ENCODE results near the gene SMAP1.

Gene SMAP1

DNA sequence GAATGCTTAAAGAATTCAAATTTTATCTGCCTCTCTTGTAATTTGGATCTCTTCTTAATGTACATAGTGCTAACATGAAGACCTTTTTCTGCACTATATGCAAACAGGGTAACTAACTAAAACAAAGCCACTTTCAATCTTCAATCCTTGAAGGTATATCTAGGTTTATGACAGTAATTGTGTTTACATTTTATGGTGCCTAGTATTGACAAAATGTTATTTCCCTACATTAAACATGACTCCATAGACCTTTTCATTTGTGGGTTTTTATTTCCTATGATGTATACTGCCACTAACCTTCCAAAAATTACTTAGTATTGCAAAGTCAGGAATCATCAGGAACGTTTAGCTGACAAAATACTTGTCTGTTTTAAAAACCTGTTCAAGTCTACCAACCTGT, 193.2 kb downstream of the SMAP1 start:
- H2AFZ ChIP-seq, result no peak overlapping the region
- no peak for TF ChIP-seq CTCF (IDR thresholded peaks at IDR 0.05)
- no peaks in the 10 kb centered on the region for H3K79me2 ChIP-seq
- H3K9ac ChIP-seq, result no peak overlapping the region
- H3K4me1 ChIP-seq, result no peaks in the 10 kb centered on the region
- no peak overlapping the region for H3K27ac ChIP-seq
- no peak overlapping the region for H3K4me3 ChIP-seq (ENCODE audit: low read depth, low read length)
- H3K36me3 ChIP-seq (ENCODE audit: control insufficient read depth, insufficient read depth, low read length), result no peaks in the 10 kb centered on the region
- H3K9me3 ChIP-seq (ENCODE audit: control insufficient read depth, low read length), result no peaks in the 10 kb centered on the region
- no peak overlapping the region for H3K4me2 ChIP-seq (ENCODE audit: low read length)
- H3K27me3 ChIP-seq (ENCODE audit: control insufficient read depth, insufficient read depth, low read length), result no peaks in the 10 kb centered on the region

DNA sequence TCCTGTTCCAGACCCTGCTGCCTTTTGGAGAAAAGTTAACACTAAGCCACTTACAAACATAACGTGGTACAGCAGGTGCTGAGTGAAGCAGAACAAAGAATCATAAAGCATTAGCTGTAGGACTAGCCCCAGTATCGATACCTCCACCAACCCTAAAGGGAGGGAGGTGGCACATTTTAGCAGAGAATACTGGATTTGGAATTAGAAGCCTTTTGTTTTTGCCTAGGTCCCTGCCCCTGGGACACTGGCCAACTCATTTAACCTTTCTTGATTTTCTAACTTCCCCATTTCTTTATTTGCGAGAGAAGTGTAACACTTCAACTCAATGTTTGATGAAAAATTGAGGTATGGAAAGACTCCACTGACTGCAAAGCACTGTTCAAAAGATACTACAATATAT, 195.7 kb downstream of the SMAP1 start:
- no peak for TF ChIP-seq CTCF (IDR thresholded peaks at IDR 0.05)
- Histone ChIP-seq H3K9ac (no peak overlapping the region), H3K79me2 (no peaks in the 10 kb centered on the region), H3K4me3 (ENCODE audit: low read depth, low read length) (no peak overlapping the region), H3K27ac (no peak overlapping the region), H3K4me2 (ENCODE audit: low read length) (no peak overlapping the region), H3K4me1 (no peaks in the 10 kb centered on the region), H3K27me3 (ENCODE audit: control insufficient read depth, insufficient read depth, low read length) (no peaks in the 10 kb centered on the region), H3K9me3 (ENCODE audit: control insufficient read depth, low read length) (no peaks in the 10 kb centered on the region), H2AFZ (no peak overlapping the region), H3K36me3 (ENCODE audit: control insufficient read depth, insufficient read depth, low read length) (no peaks in the 10 kb centered on the region)

DNA sequence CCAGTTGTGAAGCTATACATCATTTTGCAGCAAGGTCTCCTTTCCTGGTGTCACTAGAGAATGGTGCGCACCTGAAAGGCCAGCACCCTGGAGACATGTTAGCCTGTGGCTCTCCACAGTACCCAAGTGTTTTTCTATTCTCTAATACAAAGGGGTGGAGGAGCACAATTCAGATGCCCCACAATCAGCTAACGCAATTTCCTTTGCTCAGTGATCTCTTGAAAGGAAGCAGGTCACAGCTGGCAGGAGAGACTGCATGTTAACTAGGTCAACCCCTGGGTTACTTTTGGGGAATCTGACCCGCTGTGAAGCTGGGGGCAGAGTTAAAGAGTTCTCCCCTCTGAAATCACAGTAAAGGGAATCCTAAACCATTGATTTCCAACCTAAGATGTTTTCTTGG, 196.7 kb downstream of the SMAP1 start:
- Histone ChIP-seq H3K27ac (no peak overlapping the region), H3K79me2 (no peaks in the 10 kb centered on the region), H3K36me3 (ENCODE audit: control insufficient read depth, insufficient read depth, low read length) (no peaks in the 10 kb centered on the region), H3K4me3 (ENCODE audit: low read depth, low read length) (no peak overlapping the region), H3K9ac (no peak overlapping the region), H2AFZ (no peak overlapping the region), H3K4me1 (no peaks in the 10 kb centered on the region), H3K27me3 (ENCODE audit: control insufficient read depth, insufficient read depth, low read length) (no peaks in the 10 kb centered on the region), H3K9me3 (ENCODE audit: control insufficient read depth, low read length) (no peaks in the 10 kb centered on the region), H3K4me2 (ENCODE audit: low read length) (no peak overlapping the region)
- TF ChIP-seq CTCF (IDR thresholded peaks at IDR 0.05), result no peak

DNA sequence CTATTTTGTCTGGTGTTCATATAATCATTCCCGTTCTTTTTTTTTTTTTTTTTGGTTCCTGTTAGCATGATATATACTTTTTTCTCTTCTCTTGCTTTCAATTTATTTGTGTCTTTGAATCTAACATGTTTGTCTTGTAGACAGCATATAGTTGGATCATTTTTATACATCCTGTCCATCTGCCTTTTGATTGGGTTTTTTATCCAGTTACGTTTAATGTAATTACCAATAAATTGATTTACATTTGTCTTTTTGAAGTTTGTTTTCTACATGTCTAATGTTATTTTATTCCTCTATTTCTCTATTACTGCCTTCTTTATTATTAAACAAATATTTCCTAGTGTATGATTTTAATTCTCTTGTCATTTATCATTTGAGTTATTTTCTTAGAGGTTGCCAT, 204.8 kb downstream of the SMAP1 start:
- no peaks in the 10 kb centered on the region for H3K4me1 ChIP-seq
- no peaks in the 10 kb centered on the region for H3K36me3 ChIP-seq (ENCODE audit: control insufficient read depth, insufficient read depth, low read length)
- H3K4me3 ChIP-seq (ENCODE audit: low read depth, low read length), result no peak overlapping the region
- H3K27ac ChIP-seq, result no peak overlapping the region
- H3K9me3 ChIP-seq (ENCODE audit: control insufficient read depth, low read length), result no peaks in the 10 kb centered on the region
- no peak overlapping the region for H3K9ac ChIP-seq
- TF ChIP-seq CTCF (IDR thresholded peaks at IDR 0.05), result no peak
- no peak overlapping the region for H2AFZ ChIP-seq
- no peak overlapping the region for H3K4me2 ChIP-seq (ENCODE audit: low read length)
- no peaks in the 10 kb centered on the region for H3K79me2 ChIP-seq
- no peaks in the 10 kb centered on the region for H3K27me3 ChIP-seq (ENCODE audit: control insufficient read depth, insufficient read depth, low read length)

DNA sequence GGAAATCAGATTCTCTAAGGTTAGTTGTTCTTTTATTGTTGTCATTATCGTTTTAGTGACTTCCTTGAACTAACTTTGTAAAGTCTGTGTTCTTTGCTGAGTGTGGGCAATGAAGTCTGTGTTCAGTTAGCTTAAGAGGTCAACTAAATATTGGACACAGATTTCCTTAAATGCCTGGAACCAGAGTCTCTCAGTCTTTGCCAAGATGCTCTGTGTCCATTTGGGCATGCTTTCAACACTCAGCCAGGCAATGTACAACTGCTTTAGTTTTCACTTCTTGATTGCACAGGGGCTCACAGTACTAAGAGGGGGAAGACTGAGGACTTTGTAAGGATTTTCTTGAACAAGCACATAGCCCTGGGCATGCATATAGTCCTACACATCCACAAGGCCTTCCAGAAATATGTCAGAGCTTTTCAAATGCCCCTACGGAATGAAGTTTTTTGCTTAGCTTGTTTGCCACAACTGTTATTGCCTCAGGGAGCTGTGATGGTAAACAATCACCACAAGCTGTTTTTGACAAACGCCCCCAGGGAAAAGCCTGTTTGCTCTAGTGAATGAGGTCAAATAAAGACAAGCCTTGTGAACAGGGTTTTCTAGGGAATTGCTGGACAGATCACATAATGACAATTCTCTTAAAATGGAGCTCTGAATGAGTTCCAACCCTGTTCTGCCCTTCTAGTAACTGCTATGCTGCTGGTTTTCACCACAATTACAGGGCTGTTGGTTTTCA, 206.7 kb downstream of the SMAP1 start:
- TF ChIP-seq CTCF (IDR thresholded peaks at IDR 0.05), result no peak
- Histone ChIP-seq H3K9ac (no peak overlapping the region), H3K36me3 (ENCODE audit: control insufficient read depth, insufficient read depth, low read length) (no peaks in the 10 kb centered on the region), H3K4me1 (no peaks in the 10 kb centered on the region), H3K27ac (no peak overlapping the region), H3K4me3 (ENCODE audit: low read depth, low read length) (no peak overlapping the region), H2AFZ (no peak overlapping the region), H3K4me2 (ENCODE audit: low read length) (no peak overlapping the region), H3K9me3 (ENCODE audit: control insufficient read depth, low read length) (no peaks in the 10 kb centered on the region), H3K27me3 (ENCODE audit: control insufficient read depth, insufficient read depth, low read length) (no peaks in the 10 kb centered on the region), H3K79me2 (no peaks in the 10 kb centered on the region)
